H4 (cell line): ENCODE measurements around the gene CARD10. TPM values are rescaled to one million over a fixed set of nuclear protein-coding genes. Genes with fewer than 3 reads are reported as not detected.
A peak's percentile ranks its signal among the peaks of the same experiment; 100 is the strongest.

ENCODE experiments used
- DNase-seq: peaks from one replicate; pipeline ENCODE4 v3.0.0-alpha.2; 2015; ENCODE audit warnings: low spot score
- total RNA-seq: library from RNA; depleted of rRNA; stranded (reverse); fragments of >200 nt; shearing (Covaris generic); gene quantifications from 2 replicates; pipeline ENCODE4 v1.2.3, GENCODE V29; 2014; rRNA removed

Gene CARD10, protein sequence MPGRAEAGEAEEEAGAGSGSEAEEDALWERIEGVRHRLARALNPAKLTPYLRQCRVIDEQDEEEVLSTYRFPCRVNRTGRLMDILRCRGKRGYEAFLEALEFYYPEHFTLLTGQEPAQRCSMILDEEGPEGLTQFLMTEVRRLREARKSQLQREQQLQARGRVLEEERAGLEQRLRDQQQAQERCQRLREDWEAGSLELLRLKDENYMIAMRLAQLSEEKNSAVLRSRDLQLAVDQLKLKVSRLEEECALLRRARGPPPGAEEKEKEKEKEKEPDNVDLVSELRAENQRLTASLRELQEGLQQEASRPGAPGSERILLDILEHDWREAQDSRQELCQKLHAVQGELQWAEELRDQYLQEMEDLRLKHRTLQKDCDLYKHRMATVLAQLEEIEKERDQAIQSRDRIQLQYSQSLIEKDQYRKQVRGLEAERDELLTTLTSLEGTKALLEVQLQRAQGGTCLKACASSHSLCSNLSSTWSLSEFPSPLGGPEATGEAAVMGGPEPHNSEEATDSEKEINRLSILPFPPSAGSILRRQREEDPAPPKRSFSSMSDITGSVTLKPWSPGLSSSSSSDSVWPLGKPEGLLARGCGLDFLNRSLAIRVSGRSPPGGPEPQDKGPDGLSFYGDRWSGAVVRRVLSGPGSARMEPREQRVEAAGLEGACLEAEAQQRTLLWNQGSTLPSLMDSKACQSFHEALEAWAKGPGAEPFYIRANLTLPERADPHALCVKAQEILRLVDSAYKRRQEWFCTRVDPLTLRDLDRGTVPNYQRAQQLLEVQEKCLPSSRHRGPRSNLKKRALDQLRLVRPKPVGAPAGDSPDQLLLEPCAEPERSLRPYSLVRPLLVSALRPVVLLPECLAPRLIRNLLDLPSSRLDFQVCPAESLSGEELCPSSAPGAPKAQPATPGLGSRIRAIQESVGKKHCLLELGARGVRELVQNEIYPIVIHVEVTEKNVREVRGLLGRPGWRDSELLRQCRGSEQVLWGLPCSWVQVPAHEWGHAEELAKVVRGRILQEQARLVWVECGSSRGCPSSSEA
- 2.8 and 3.9 TPM in 2 replicates for total RNA-seq

- no peak for DNase-seq
Observed at GRCh38 chr22:37519268-37520195, at the start of gene CARD10. Gene CARD10 (minus strand): TSS chr22:37519415. CDS start chr22:37519200, 215 bp downstream.

DNA sequence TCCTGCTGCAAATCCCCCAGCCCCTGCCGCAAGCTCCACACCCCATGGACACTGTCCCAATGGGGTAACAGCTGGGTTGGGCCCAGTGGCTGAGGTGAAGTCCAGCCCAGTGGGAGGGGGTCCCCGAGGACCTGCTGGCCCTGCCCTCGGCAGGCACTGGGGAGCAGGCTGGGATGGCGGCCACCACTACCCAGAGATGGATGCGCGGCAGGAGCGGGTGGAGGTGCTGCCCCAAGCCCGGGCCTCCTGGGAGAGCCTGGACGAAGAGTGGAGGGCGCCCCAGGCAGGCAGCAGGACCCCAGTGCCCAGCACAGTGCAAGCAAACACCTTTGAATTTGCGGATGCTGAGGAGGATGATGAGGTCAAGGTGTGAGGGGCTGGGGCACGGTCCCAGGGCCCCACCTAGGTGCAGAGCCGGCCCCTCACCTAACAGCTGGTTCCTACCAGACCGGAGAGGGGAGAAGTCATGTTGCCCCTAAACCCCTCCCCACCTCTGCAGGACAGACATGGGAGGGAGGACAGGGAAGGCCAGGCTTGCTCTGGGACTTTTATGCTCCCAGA lies 49.3 kb upstream of the CARD10 start:
- DNase-seq, result no peak

GRCh38 chr22:37568012-37568411 lies 48.8 kb upstream of the CARD10 start:
- DNase-seq, result no peak

GRCh38 chr22:37566903-37567798 lies 47.9 kb upstream of the CARD10 start:
- DNase-seq, result peak; percentile 53

DNA sequence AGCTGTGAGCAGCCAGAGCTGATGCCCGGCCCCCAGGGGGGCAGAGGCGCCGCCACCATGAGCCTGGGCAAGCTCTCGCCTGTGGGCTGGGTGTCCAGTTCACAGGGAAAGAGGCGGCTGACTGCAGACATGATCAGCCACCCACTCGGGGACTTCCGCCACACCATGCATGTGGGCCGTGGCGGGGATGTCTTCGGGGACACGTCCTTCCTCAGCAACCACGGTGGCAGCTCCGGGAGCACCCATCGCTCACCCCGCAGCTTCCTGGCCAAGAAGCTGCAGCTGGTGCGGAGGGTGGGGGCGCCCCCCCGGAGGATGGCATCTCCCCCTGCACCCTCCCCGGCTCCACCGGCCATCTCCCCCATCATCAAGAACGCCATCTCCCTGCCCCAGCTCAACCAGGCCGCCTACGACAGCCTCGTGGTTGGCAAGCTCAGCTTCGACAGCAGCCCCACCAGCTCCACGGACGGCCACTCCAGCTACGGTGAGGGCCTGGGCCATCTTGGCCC lies 47.2 kb upstream of the CARD10 start:
- no peak for DNase-seq

- no peak for DNase-seq
Observed at GRCh38 chr22:37565830-37566229, 46.6 kb upstream of the CARD10 start.

DNA sequence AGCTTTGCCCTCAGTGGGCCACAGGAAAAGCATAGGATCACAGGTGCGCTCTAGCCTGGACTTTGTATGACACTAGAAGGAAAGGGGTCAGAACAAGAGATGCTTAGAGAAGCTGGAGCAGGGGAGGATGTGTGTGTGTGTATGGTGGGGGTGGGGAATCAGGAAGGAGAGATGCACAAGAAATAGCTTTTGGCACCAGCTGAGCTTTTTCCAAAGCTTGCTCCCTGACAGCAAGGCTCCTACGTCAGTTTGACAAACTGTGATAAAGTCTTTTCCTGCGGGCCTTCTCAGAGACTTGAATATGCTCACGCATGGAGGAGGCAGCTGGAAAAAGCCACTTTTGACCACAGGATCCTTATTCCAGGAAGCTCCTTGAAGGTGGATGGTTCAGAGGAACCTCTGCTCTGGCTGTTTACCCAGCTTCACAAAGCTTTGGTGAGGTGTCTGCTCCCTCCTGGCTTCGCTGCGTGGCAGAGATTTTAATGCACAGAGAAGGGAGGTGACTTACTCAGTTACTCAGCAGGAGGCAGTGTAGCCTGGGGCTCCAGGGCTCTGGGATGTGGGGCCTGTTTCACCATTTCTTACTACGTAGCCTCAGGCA lies 45.0 kb upstream of the CARD10 start:
- DNase-seq, result no peak

GRCh38 chr22:37563153-37564081 lies 44.2 kb upstream of the CARD10 start:
- peak; percentile 65 for DNase-seq

DNA sequence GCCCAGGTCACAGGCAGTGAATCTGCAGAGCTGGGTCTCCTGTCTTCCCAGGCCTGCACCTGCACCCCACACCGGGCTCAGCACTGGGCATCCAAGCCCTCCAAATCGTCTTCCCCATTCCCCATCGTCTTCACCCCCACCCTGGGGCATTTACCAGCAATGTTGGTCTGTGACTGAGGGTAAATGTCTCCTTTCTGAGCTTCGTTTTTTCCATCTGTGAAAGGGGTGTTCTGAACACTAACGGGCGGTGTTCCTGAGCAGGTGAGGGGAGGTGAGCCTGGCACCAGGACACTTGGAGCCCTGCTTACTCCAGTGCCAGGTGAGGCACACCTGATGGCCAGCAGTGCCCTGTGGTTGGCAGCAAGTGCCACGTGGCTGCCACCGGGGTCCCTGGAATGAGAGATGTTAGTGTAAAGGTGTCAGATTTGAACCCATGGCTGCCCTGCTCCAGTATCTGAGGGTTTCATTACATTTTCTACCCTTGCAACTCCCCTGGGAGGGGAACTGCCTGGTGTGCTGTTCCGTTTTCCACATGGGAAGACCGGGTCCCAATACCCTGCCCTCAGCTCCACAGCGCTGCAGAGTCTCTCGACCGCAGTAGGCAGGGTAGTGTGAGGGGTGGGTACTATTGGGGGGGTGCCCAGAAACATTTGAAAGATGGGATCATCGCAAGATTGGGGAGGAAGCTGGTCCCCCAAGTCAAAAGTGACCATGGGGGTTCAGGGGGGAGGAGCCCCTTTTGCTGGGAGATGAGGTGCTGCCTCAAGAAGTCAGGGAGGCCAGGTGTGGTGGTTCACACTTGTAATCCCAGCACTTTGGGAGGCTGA lies 43.0 kb upstream of the CARD10 start:
- DNase-seq, result no peak

DNA sequence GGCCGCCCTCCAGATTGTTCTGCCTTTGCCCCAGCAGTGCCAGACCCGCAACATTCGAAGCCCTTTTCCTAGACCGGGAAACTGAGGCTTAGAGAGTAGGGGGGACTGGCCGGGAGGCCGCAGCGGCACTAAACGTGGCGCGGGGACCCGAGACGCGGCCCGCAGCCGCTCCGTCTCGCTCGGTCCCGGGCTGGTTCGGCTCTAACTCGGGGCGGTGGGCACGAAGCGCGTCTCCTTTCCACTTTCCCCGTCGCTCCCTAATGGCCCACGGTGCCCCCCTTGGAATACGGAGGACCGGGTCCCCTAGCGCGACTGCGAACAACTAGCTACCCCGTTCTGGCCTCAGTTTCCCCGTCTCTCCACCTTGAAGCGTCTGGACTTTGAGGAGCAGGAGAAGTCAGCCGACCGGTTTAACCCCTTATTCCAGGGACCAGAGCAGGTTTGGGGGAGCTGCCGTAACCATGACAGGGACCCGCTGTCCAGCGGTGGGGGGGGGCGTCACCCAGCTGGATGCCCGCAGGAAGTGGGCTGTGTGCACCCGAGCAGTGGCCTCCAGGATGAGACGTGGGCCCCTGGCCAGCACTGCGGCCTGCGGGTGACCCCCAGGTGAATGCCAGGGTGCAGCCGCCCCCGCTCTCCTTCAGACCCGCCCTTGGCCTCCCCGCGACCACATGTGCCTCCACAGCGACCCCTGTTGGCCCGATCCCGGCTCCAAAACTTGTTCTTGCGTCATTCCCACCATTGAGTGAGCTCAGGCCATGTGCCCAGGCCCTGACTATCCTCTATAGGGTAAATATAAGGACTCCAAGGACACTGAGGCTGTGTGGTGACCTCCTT lies 42.2 kb upstream of the CARD10 start:
- DNase-seq, result peak; percentile 72

GRCh38 chr22:37560608-37561211 lies 41.5 kb upstream of the CARD10 start:
- DNase-seq, result no peak

DNA sequence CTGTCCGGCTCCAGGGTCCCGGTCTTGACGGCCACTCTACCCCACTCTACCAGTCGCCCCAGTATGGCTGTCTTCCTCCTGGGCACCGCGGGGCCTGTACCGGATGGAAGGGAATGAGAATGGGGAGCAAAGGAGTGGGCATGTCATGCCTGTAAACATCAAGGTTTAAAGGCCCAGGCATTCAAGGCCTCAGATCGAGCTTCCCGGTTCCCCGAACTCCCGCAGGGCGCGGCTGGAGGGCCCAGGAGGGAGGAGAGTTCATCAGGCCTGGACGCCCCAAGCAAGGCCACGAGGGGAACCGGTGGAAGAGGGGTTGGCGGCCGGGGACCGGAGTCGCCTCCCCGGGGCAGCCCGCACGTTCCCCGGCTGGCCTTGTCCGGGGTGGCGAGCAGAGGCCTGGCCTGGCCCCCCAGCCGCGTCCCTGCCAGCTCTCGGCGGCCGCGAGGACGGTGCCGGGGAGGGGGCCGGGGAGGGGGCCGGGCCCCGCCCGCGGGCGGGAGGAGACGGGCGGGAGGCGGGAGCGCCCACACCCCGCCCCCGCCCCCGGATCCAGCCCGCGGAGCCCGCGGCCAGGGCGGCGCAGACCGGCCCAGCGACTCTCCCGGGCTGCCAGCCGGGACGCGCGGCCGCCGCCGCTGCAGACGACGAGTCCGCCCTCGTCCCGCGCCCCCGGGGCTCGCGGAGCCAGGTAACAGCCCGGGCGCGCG lies 40.8 kb upstream of the CARD10 start, which contains the start of gene CDC42EP1:
CDC42EP1 (plus strand) TSS at position 580 of the 707 bp plus-strand sequence. CDS start 5,870 bp downstream, outside the sequence.
- no peak for DNase-seq

- no peak for DNase-seq
Observed at GRCh38 chr22:37559521-37559900, 40.3 kb upstream of the CARD10 start.

- no peak for DNase-seq
Observed at GRCh38 chr22:37558815-37559214, 39.6 kb upstream of the CARD10 start.
